Panc1 (cell line): ENCODE measurements around the gene CDC7. TPM values are rescaled to one million over a fixed set of nuclear protein-coding genes. Genes with fewer than 3 reads are reported as not detected.
"Not testable (repeated sequence)": the region's sequence is repeated elsewhere in the genome, so short reads cannot be mapped to it uniquely, and the experiment has no call there.

Experiments
- ATAC-seq: fragments of 200-7000 bp; cut with Tn5 transposase; 2 replicates; pipeline ENCODE4 v1.9.1; 2020; ENCODE audit warnings: mild to moderate bottlenecking, moderate library complexity
- BruUV-seq: library from RNA; stranded (reverse); fragments of 400-500 nt; replicated peaks from 2 replicates; lab custom pipeline; 2021; lab: Mats Ljungman, UMichigan
- CTCF ChIA-PET: fragments of 300-600 bp; sonication (Branson Sonifier 250); formaldehyde crosslinking; loops from one replicate; lab custom pipeline; 2022; ENCODE audit warnings: antibody characterized with exemption; lab: Charles Lee
- POLR2A ChIA-PET: fragments of 300-600 bp; sonication (Branson Sonifier 250); formaldehyde crosslinking; loops from one replicate; lab custom pipeline; 2022; ENCODE audit warnings: antibody characterized with exemption; lab: Charles Lee
- DNase-seq: peaks from one replicate; pipeline ENCODE4 v3.0.0-alpha.2; 2010; ENCODE audit warnings: low read depth, low spot score
- H3K27ac ChIP-seq: 2 replicates; pipeline ENCODE4 v1.5.1; 2011; ENCODE audit warnings: mild to moderate bottlenecking, low read length, inconsistent platforms
- H3K27me3 ChIP-seq: fragments of 200-500 bp; sonication (Bioruptor generic); 2 replicates; pipeline ENCODE4 v1.6.0; 2014; ENCODE audit warnings: low read length, inconsistent platforms; ENCODE audit not compliant: control insufficient read depth, insufficient read depth
- H3K36me3 ChIP-seq: fragments of 200-500 bp; sonication (Bioruptor generic); 2 replicates; pipeline ENCODE4 v1.5.1; 2014; ENCODE audit warnings: inconsistent platforms, mild to moderate bottlenecking, low read length, moderate library complexity; ENCODE audit not compliant: control insufficient read depth, insufficient read depth
- H3K4me1 ChIP-seq: 2 replicates; pipeline ENCODE4 v1.5.1; 2011; ENCODE audit warnings: inconsistent platforms, mild to moderate bottlenecking, low read length, moderate library complexity; ENCODE audit not compliant: control insufficient read depth, insufficient read depth
- H3K4me3 ChIP-seq, 2 experiments: 2 replicates each; pipeline ENCODE4 v1.5.1; 2011 to 2012; ENCODE audit warnings: low read depth in 2 of 2, low read length in 2 of 2, mild to moderate bottlenecking in 2 of 2, inconsistent platforms in 1 of 2, moderate library complexity in 1 of 2
- H3K9me3 ChIP-seq: fragments of 200-500 bp; sonication (Bioruptor generic); 2 replicates; pipeline ENCODE4 v1.5.1; 2014; ENCODE audit warnings: low read depth, mild to moderate bottlenecking, inconsistent platforms, low read length, moderate library complexity; ENCODE audit not compliant: control insufficient read depth, insufficient read depth
- POLR2AphosphoS5 ChIP-seq: IDR thresholded peaks from 2 replicates; pipeline ENCODE4 v1.6.1; 2012; ENCODE audit warnings: mild to moderate bottlenecking, low read depth, low read length, moderate library complexity
- REST ChIP-seq, 2 experiments: IDR thresholded peaks; 2 replicates each; pipeline ENCODE4 v1.6.1; 2011 to 2012; ENCODE audit warnings: low read depth in 2 of 2, control low read depth in 1 of 2, low read length in 1 of 2, mild to moderate bottlenecking in 1 of 2, moderate library complexity in 1 of 2; ENCODE audit not compliant: insufficient read depth in 1 of 2
- SIN3A ChIP-seq: IDR thresholded peaks from 2 replicates; pipeline ENCODE4 v1.6.1; 2012; ENCODE audit warnings: low read depth, mild to moderate bottlenecking, low read length, moderate library complexity, borderline replicate concordance; ENCODE audit not compliant: insufficient read depth
- TCF7L2 ChIP-seq: IDR thresholded peaks from 2 replicates; pipeline ENCODE4 v1.6.1; 2011; ENCODE audit warnings: mild to moderate bottlenecking, low read depth, low read length, inconsistent platforms
- in situ Hi-C: cut with HindIII; loops from 2 replicates; pipeline ENCODE4 v1.10.0; 2016; ENCODE audit warnings: low sequenced_read_pairs, low pct_unique_long_range_greater_than_20kb
- intact Hi-C: fragments of 100-400 bp; cut with micrococcal nuclease; formaldehyde crosslinking; loops from one replicate; pipeline ENCODE4 v1.10.0; 2022; ENCODE audit not compliant: unreplicated experiment
- total RNA-seq: library from RNA; stranded (reverse); gene quantifications from one replicate; pipeline ENCODE4 v1.2.1, GENCODE V29; 2021; ENCODE audit not compliant: unreplicated experiment
- TF ChIP-seq, protein P1 (sequence below): fragments of 450-650 bp; IDR thresholded peaks from 2 replicates; pipeline ENCODE4 v1.5.1; 2017; ENCODE audit warnings: mild to moderate bottlenecking

CDC7 gene
- total RNA-seq, 1 experiment from 2014 or later: 30.1 TPM

- no TSS peak for BruUV-seq
- peaks cover 52% of the 10 kb centered on the region for H3K36me3 ChIP-seq
- ChIA-PET POLR2A (no interaction called here), CTCF (no interaction called here)
- ATAC-seq (no peak), DNase-seq (no peak)
- H3K4me1 ChIP-seq: no peaks in the 10 kb centered on the region
- in situ Hi-C loops: no loop called here
- intact Hi-C loops: loop anchor here (10.0 kb wide), 1 partner anchor 59 kb away; no protein-coding TSS in a partner anchor
- H3K27me3 ChIP-seq: no peaks in the 10 kb centered on the region
- H3K27ac ChIP-seq: no peak overlapping the region
- no peaks in the 10 kb centered on the region for H3K9me3 ChIP-seq
- TF ChIP-seq TCF7L2: no peak
- no peak for TF ChIP-seq REST (IDR thresholded peaks at IDR 0.05; ENCODE audit: insufficient read depth in 1 of 2, low read depth in 2 of 2, low read length in 1 of 2)
- no peak for TF ChIP-seq POLR2AphosphoS5
- TF ChIP-seq, protein P1, sequence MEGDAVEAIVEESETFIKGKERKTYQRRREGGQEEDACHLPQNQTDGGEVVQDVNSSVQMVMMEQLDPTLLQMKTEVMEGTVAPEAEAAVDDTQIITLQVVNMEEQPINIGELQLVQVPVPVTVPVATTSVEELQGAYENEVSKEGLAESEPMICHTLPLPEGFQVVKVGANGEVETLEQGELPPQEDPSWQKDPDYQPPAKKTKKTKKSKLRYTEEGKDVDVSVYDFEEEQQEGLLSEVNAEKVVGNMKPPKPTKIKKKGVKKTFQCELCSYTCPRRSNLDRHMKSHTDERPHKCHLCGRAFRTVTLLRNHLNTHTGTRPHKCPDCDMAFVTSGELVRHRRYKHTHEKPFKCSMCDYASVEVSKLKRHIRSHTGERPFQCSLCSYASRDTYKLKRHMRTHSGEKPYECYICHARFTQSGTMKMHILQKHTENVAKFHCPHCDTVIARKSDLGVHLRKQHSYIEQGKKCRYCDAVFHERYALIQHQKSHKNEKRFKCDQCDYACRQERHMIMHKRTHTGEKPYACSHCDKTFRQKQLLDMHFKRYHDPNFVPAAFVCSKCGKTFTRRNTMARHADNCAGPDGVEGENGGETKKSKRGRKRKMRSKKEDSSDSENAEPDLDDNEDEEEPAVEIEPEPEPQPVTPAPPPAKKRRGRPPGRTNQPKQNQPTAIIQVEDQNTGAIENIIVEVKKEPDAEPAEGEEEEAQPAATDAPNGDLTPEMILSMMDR: no peak
- no peak for TF ChIP-seq SIN3A
- H3K4me3 ChIP-seq: no peak overlapping the region
Measured at GRCh38 chr1:91515994-91516393, 15.3 kb downstream of the CDC7 start.

GRCh38 chr1:91516605-91517004 is 16.0 kb downstream of the CDC7 start:
- intact Hi-C loops: loop anchor here (10.0 kb wide), 1 partner anchor 58 kb away; no protein-coding TSS in a partner anchor
- not testable (repeated sequence) for H3K27me3 ChIP-seq
- POLR2A ChIA-PET: interaction anchor here (0.5 kb wide), 1 partner anchor 14 kb away, joined by 3 read pairs; no protein-coding TSS in a partner anchor

GRCh38 chr1:91519167-91519566 is 18.5 kb downstream of the CDC7 start:
- CTCF ChIA-PET: interaction anchor here (0.6 kb wide), 1 partner anchor 24 kb away, joined by 5 read pairs; no protein-coding TSS in a partner anchor
- DNase-seq, H3K27ac ChIP-seq, H3K27me3 ChIP-seq, H3K9me3 ChIP-seq, ATAC-seq, H3K4me3 ChIP-seq, in situ Hi-C loops, H3K4me1 ChIP-seq, BruUV-seq: not testable (repeated sequence)
- H3K36me3 ChIP-seq: peaks cover 21% of the 10 kb centered on the region
- intact Hi-C loops: loop anchor here (10.0 kb wide), 1 partner anchor 56 kb away; no protein-coding TSS in a partner anchor
- POLR2A ChIA-PET: interaction anchor here (0.6 kb wide), 1 partner anchor 247 kb away, joined by 4 read pairs; no protein-coding TSS in a partner anchor

More at GRCh38 chr1:91516605-91517004, 16.0 kb downstream of the CDC7 start:
- peaks cover 46% of the 10 kb centered on the region for H3K36me3 ChIP-seq
- in situ Hi-C loops, H3K27ac ChIP-seq, BruUV-seq, H3K4me1 ChIP-seq, CTCF ChIA-PET, DNase-seq, ATAC-seq, H3K9me3 ChIP-seq, H3K4me3 ChIP-seq: not testable (repeated sequence)
